GM04503 (cell line): ENCODE data around the gene CLEC1A.

ENCODE experiments used
- DNase-seq: peaks from one replicate; pipeline ENCODE4 v3.0.0-alpha.2; 2012; ENCODE audit warnings: low read depth

CLEC1A gene

DNA sequence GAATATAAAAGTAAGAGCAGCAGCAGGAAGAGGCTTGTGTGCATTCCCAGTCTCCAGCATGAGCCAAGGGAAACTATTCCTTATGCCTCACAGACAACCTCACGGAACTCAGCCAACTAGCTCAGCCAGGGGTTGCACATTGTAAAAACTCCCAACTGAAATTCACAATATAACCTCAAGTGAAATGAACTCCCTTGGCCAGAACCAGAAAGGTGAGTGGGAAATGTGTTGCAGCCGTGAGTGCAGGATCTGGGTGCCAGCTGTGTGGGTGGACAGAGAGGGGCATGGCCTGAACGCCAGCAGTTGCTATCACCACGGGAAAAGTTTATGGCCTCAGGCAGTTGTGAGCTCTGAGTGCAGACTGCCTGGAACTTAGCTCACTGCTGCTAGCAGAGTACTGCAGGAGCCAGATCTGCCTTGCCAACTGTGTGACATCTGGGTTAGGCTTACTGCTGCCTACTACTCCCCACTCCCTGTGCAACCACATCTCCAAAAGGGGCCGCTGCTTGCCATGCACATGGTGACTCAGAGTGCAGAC lies 2.3 kb upstream of the CLEC1A start:
- DNase-seq: peak; percentile 64

GRCh38 chr12:10097521-10097920 lies 1.3 kb downstream of the CLEC1A start:
- DNase-seq: peak; percentile 30

- DNase-seq: no peak
These were observed 2.8 kb downstream of the CLEC1A start for GRCh38 chr12:10095971-10096370.

- DNase-seq: no peak
These were observed 4.0 kb downstream of the CLEC1A start for GRCh38 chr12:10094646-10095395.

DNA sequence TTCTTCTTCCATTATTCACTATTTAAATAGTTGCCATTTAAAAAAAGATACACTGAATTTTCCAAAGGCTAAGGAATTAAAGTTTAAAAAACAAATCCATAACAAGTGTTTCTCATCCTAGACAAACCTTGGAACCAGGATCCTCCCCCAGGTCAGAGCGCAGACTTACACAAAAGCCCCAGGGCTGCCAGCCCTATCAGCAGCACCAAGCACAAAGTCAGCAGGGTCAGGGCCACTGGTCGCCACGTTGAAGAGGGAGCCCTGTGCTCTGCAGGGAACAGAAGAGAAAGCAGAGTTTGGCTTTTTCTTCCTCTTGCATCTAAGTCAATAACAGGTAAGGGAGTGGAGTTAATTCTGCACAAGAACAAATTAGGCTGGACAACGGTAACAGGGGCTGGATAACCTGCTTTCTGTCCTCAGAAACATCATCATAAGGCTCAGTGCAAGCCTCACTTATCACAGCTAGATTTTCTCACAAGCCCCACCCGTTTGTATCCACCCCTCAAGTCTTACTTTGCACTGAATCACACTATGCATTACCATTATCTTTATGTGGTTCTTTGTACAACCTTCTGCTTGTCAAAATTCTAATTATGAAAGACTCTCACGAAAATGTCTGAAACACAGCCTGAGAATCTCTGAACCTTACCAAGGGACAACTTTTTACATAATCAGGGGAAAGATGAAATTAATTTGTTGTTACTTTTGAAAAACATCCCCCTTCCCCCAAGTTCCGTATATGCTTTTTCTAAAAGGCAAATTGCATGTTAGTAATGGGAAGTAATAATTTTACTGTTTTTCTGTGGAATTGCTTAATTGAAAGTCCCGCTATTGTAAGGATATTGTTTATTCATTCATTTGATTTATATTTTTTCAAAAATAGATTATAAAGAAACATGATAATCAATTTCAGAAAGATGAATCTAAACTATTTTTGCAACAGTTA lies 9.6 kb downstream of the CLEC1A start:
- no peak for DNase-seq

GRCh38 chr12:10088031-10088430 lies 10.8 kb downstream of the CLEC1A start:
- no peak for DNase-seq

GRCh38 chr12:10086387-10086786 lies 12.4 kb downstream of the CLEC1A start:
- no peak for DNase-seq

GRCh38 chr12:10084733-10085132 lies 14.1 kb downstream of the CLEC1A start:
- DNase-seq: no peak

DNA sequence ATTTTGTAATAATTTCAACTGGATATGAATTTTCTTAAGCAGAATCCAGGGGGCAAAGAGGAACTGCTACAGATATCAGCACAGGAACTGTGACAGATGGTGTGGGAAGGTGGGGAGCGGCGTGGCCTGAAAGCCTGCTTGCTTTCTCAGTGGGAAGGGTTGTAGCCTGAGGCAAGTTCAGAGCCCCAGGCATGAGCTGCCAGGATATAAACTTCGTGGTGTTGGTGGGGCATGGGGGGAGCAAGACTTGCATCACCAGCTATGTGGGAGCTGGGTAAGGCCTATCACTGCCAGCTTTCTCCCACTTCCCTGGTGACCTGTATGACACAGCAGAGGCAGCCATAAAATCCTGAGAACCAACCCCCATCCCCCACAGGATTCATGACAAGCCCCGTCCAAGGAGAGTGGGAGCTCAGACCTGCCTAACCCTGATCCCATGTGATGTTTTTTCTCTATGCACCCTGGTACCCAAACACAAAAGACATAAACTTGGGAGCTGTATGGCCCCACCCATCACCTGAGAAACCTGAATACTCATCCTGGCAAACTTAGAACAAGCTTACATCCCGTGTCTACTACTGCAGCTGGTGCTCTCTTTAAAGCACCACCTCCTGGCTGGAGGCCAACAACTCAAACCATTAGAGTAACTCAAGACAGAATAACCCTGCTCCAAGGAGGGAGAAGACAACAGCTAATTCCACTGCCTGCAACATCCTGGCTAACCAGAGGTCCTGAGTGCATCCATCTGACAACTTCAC lies 16.5 kb downstream of the CLEC1A start:
- no peak for DNase-seq

DNA sequence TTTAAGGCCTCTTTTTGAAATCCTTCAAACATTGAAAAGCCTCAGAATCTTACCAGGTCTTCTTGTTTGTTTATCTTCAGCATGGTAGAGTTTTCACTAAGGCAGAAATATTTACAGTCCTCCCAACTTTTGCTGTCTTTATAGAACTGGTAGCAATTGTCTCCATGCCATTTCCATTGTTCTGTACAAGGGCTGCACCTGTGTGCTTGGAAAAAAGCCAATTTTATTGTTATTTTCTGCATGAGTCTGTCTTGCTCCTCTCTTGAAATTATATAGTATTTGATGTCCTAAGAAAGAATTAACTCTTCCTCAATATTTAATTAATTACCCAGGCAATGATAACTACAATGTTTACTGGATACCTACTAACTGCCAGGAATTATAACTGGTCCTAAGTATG lies 23.3 kb downstream of the CLEC1A start:
- no peak for DNase-seq

- DNase-seq: no peak
These were observed 25.5 kb downstream of the CLEC1A start for GRCh38 chr12:10073261-10073660.

GRCh38 chr12:10072131-10072530 lies 26.7 kb downstream of the CLEC1A start:
- DNase-seq: no peak

DNA sequence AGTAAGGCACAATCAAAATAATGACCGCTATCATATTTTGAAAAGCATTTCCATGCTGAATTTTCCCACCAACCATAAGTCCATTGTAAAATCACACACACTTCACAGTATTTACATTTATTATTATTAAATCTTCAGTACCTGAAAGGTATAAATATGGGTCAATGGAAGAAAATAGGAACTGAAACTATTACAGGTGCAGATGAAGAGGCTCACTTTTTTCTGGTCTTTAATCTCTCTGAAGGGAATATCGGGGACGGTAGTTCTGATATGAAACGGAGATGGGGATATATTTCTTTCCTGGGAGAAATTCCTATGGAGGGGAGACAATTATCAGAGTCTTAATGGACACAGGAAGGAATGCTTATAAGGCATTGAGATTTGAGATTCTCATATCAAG lies 28.4 kb downstream of the CLEC1A start:
- no peak for DNase-seq

DNA sequence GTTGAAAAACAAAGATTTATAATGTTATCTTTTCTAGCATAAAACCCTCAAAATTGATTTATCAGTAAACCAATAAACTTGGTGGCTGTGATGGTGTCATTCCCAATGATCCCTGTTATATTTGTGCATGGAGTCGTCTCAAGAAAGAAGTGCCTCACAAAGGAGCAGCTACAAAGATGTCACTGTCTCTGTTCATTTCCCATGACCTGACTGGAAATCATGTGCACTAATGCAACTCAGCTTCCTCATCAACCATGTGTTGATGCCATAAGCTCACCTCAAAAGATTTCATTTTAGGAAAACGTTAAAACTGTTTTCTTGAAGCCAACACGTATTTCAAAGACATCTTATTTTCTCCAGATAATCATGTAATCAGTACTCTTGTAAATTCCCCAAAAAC lies 28.8 kb downstream of the CLEC1A start:
- DNase-seq: no peak

DNA sequence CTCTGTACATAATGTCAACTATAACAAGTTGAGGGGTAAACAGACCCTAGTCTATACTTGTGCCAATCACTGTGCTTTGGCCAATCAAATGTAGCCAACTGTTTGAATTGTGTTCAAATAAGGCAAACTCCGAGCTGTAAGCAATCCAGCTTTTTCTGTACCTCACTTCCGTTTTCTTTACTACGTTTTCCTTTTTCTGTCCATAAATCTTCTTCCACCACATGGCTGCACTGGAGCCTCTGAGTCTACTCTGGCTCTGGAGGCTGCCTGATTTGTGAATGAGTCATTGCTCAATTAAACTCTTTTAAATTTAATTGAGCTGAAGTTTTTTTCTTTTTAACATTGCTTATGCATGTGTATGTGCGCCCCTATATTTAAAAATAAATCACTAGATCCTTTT lies 29.7 kb downstream of the CLEC1A start:
- peak; percentile 65 for DNase-seq

DNA sequence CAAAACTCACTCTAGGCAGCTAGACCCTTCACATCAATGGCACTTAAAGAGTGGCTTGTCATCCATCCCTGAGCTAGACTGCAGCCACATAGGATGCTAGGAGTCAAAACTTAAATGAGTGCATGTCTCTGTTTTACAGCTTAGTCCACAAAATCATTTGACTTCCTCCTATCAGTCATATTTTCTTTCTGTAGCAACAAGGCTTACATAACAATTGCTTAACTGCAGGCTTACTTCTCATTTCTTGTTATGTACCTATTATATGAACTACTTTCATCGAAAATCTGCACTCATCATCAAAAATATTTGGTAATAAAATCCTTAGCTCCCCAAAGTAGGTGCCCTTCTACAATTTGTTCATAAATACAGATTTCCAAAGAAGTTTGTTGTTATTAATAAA lies 30.1 kb downstream of the CLEC1A start:
- no peak for DNase-seq

GRCh38 chr12:10067942-10068341 lies 30.8 kb downstream of the CLEC1A start:
- DNase-seq: no peak

GRCh38 chr12:10067264-10067663 lies 31.5 kb downstream of the CLEC1A start:
- DNase-seq: no peak

GRCh38 chr12:10065241-10065640 lies 33.5 kb downstream of the CLEC1A start:
- no peak for DNase-seq

DNA sequence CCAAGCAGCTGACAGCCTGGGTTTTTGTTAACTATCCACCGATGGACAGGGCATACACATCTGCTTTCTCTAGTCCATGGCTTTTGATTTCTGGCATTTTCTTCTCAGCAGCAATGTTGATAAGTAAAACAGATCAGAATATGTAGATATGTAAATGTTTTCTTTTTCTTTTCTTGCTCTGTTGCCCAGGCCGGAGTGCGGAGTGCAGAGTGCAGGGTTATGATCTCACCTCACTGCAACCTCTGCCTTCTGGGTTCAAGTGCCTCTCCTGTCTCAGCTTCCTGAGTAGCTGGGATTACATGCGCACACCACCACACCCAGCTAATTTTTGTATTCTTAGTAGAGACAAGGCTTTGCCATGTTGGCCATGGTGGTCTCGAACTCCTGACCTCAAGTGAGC lies 40.4 kb downstream of the CLEC1A start:
- DNase-seq: no peak

- no peak for DNase-seq
These were observed 46.4 kb downstream of the CLEC1A start for GRCh38 chr12:10052193-10052913.

- DNase-seq: no peak
These were observed 50.3 kb downstream of the CLEC1A start for GRCh38 chr12:10048526-10048925.
